ENCODE measurements around the gene ZBTB11. TPM values are rescaled to one million over a fixed set of nuclear protein-coding genes. Genes with fewer than 3 reads are reported as not detected.
"Not testable (repeated sequence)": the region's sequence is repeated elsewhere in the genome, so short reads cannot be mapped to it uniquely, and the experiment has no call there.

The ZBTB11 gene
- polyA plus RNA-seq, 3 donors: 5.1 to 20.2 (median 6.8) TPM

GRCh38 chr3:101611023-101611422 is 65.9 kb downstream of the ZBTB11 start:
- no peaks in the 10 kb centered on the region for H3K36me3 Mint-ChIP-seq
- Histone ChIP-seq H3K36me3 (replicated peaks in 1 of 2; ENCODE audit: control insufficient read depth in 1 of 2, insufficient read depth in 2 of 2, low read length in 2 of 2) (no peaks in the 10 kb centered on the region), H3K27me3 (ENCODE audit: control insufficient read depth in 2 of 2, insufficient read depth in 2 of 2, low read length in 2 of 2) (no peaks in the 10 kb centered on the region), H3K4me3 (replicated peaks in 1 of 3; ENCODE audit: low read depth in 2 of 3, low read length in 3 of 3) (no peak overlapping the region), H2AFZ (ENCODE audit: insufficient read depth, low read depth, low read length, poor library complexity, severe bottlenecking) (no peak overlapping the region), H3K79me2 (ENCODE audit: insufficient read depth, low read length) (no peaks in the 10 kb centered on the region), H4K20me1 (ENCODE audit: insufficient read depth, low read length) (no peaks in the 10 kb centered on the region), H3K27ac (ENCODE audit: low read depth in 1 of 2, low read length in 2 of 2) (no peak overlapping the region), H3K4me2 (replicated peaks; ENCODE audit: extremely low read depth, low read length, poor library complexity, severe bottlenecking) (no peak overlapping the region), H3K9ac (ENCODE audit: insufficient read depth, low read length, poor library complexity, severe bottlenecking) (no peak overlapping the region), H3K9me3 (replicated peaks in 1 of 2; ENCODE audit: control insufficient read depth in 1 of 2, insufficient read depth in 1 of 2, low read length in 2 of 2) (no peaks in the 10 kb centered on the region), H3K4me1 (ENCODE audit: control insufficient read depth in 1 of 2, insufficient read depth in 2 of 2, low read length in 2 of 2) (no peaks in the 10 kb centered on the region)
- WGBS (ENCODE audit: insufficient coverage): no CpG with 5 or more reads among the region's 2 CpGs
- H3K27ac Mint-ChIP-seq: no peak overlapping the region
- DNase-seq: no peak
- no peak for TF ChIP-seq CTCF (IDR thresholded peaks at IDR 0.05)
- H3K9me3 Mint-ChIP-seq: no peaks in the 10 kb centered on the region
- no peaks in the 10 kb centered on the region for H3K27me3 Mint-ChIP-seq (ENCODE audit: low read depth in 3 of 3)
- intact Hi-C loops (cut with micrococcal nuclease): no loop called here
- no peaks in the 10 kb centered on the region for H3K4me1 Mint-ChIP-seq
- no peak overlapping the region for H3K4me3 Mint-ChIP-seq

- H3K27ac Mint-ChIP-seq; H3K79me2 ChIP-seq (ENCODE audit: insufficient read depth, low read length); H3K27ac ChIP-seq (ENCODE audit: low read depth in 1 of 2, low read length in 2 of 2); intact Hi-C loops (cut with micrococcal nuclease); DNase-seq; H3K4me2 ChIP-seq (replicated peaks; ENCODE audit: extremely low read depth, low read length, poor library complexity, severe bottlenecking); H3K4me3 ChIP-seq (replicated peaks in 1 of 3; ENCODE audit: low read depth in 2 of 3, low read length in 3 of 3); H3K4me1 Mint-ChIP-seq; H3K4me1 ChIP-seq (ENCODE audit: control insufficient read depth in 1 of 2, insufficient read depth in 2 of 2, low read length in 2 of 2); H3K4me3 Mint-ChIP-seq; H3K9me3 ChIP-seq (replicated peaks in 1 of 2; ENCODE audit: control insufficient read depth in 1 of 2, insufficient read depth in 1 of 2, low read length in 2 of 2); H3K27me3 ChIP-seq (ENCODE audit: control insufficient read depth in 2 of 2, insufficient read depth in 2 of 2, low read length in 2 of 2); H2AFZ ChIP-seq (ENCODE audit: insufficient read depth, low read depth, low read length, poor library complexity, severe bottlenecking); H3K36me3 ChIP-seq (replicated peaks in 1 of 2; ENCODE audit: control insufficient read depth in 1 of 2, insufficient read depth in 2 of 2, low read length in 2 of 2); H3K27me3 Mint-ChIP-seq (ENCODE audit: low read depth in 3 of 3); H3K36me3 Mint-ChIP-seq; H4K20me1 ChIP-seq (ENCODE audit: insufficient read depth, low read length); H3K9ac ChIP-seq (ENCODE audit: insufficient read depth, low read length, poor library complexity, severe bottlenecking): not testable (repeated sequence)
- H3K9me3 Mint-ChIP-seq: peaks cover 2 to 21% (median 6%) of the 10 kb centered on the region in 7 donors
- 83% methylated on average over 3 of the region's 10 CpGs for WGBS (ENCODE audit: insufficient coverage)
These were observed 71.5 kb downstream of the ZBTB11 start for GRCh38 chr3:101605398-101605797.
